Mononuclear cell (primary cell): ENCODE data around the gene KRTAP10-6. TPM values are rescaled to one million over a fixed set of nuclear protein-coding genes. Genes with fewer than 3 reads are reported as not detected.
"Not testable (repeated sequence)": the region's sequence is repeated elsewhere in the genome, so short reads cannot be mapped to it uniquely, and the experiment has no call there.

Experiments
- H3K27me3 ChIP-seq: 2 replicates; pipeline ENCODE4 v1.6.0; 2011; ENCODE audit warnings: low read length, control low read depth; ENCODE audit not compliant: insufficient read depth
- H3K4me1 ChIP-seq: 2 replicates; pipeline ENCODE4 v1.5.1; 2011; ENCODE audit warnings: mild to moderate bottlenecking, low read length, control low read depth; ENCODE audit not compliant: insufficient read depth
- H3K4me3 ChIP-seq: 2 replicates; pipeline ENCODE4 v1.5.1; 2011; ENCODE audit warnings: mild to moderate bottlenecking, low read length, moderate library complexity
- H3K9me3 ChIP-seq: 2 replicates; pipeline ENCODE4 v1.5.1; 2011; ENCODE audit warnings: low read depth, mild to moderate bottlenecking, control low read depth, low read length
- total RNA-seq: library from RNA; depleted of rRNA; stranded (reverse); fragments of >200 nt; gene quantifications from one replicate; pipeline ENCODE4 v1.2.3, GENCODE V29; 2012

The KRTAP10-6 gene
- not detected for total RNA-seq

GRCh38 chr21:44592446-44593311 is at the start of gene KRTAP10-6:
Gene KRTAP10-6 (minus strand): TSS chr21:44592505. CDS start chr21:44592484, 21 bp downstream.
- Histone ChIP-seq H3K9me3 (no peaks in the 10 kb centered on the region), H3K27me3 (no peaks in the 10 kb centered on the region), H3K4me3 (no peak within 1 kb of the TSS), H3K4me1 (no peaks in the 10 kb centered on the region)

- Histone ChIP-seq H3K4me3 (no peak overlapping the region), H3K4me1 (no peaks in the 10 kb centered on the region), H3K9me3 (peaks cover 14% of the 10 kb centered on the region), H3K27me3 (no peaks in the 10 kb centered on the region)
These were observed 48.5 kb upstream of the KRTAP10-6 start for GRCh38 chr21:44640761-44641160.

GRCh38 chr21:44639331-44639655 is 47.0 kb upstream of the KRTAP10-6 start:
- Histone ChIP-seq H3K9me3 (peaks cover 6% of the 10 kb centered on the region), H3K27me3 (no peaks in the 10 kb centered on the region), H3K4me1 (no peaks in the 10 kb centered on the region), H3K4me3 (no peak overlapping the region)

- H3K27me3 ChIP-seq, H3K4me1 ChIP-seq, H3K9me3 ChIP-seq, H3K4me3 ChIP-seq: not testable (repeated sequence)
These were observed 46.4 kb upstream of the KRTAP10-6 start for GRCh38 chr21:44638506-44639330.

GRCh38 chr21:44637851-44638348 is 45.6 kb upstream of the KRTAP10-6 start:
- not testable (repeated sequence) for H3K9me3 ChIP-seq

GRCh38 chr21:44637018-44637850 is 44.9 kb upstream of the KRTAP10-6 start, which contains the start of gene KRTAP10-10:
Gene KRTAP10-10 (plus strand): TSS chr21:44637356. CDS start chr21:44637418, 62 bp downstream.
- peaks cover 3% of the 10 kb centered on the region for H3K27me3 ChIP-seq
- peaks cover 4% of the 10 kb centered on the region for H3K9me3 ChIP-seq
- no peaks in the 10 kb centered on the region for H3K4me1 ChIP-seq
- no peak within 1 kb of the TSS for H3K4me3 ChIP-seq

More at GRCh38 chr21:44637851-44638348, 45.6 kb upstream of the KRTAP10-6 start:
- not testable (repeated sequence) for H3K27me3 ChIP-seq, H3K4me3 ChIP-seq, H3K4me1 ChIP-seq

GRCh38 chr21:44636209-44637017 is 44.1 kb upstream of the KRTAP10-6 start:
- H3K9me3 ChIP-seq = peaks cover 10% of the 10 kb centered on the region
- no peak overlapping the region for H3K4me3 ChIP-seq
- no peaks in the 10 kb centered on the region for H3K4me1 ChIP-seq
- H3K27me3 ChIP-seq = peaks cover 3% of the 10 kb centered on the region

- peaks cover 4% of the 10 kb centered on the region for H3K4me1 ChIP-seq
- H3K9me3 ChIP-seq = peaks cover 15% of the 10 kb centered on the region
- peaks cover 3% of the 10 kb centered on the region for H3K27me3 ChIP-seq
- H3K4me3 ChIP-seq = no peak overlapping the region
These were observed 39.8 kb upstream of the KRTAP10-6 start for GRCh38 chr21:44632067-44632466.

- peaks cover 4% of the 10 kb centered on the region for H3K4me1 ChIP-seq
These were observed 38.1 kb upstream of the KRTAP10-6 start for GRCh38 chr21:44630440-44630839.

GRCh38 chr21:44628707-44629391 is 36.5 kb upstream of the KRTAP10-6 start:
- Histone ChIP-seq H3K4me3 (no peak overlapping the region), H3K4me1 (peaks cover 4% of the 10 kb centered on the region), H3K27me3 (peaks cover 3% of the 10 kb centered on the region), H3K9me3 (peaks cover 24% of the 10 kb centered on the region)

More at GRCh38 chr21:44630440-44630839, 38.1 kb upstream of the KRTAP10-6 start:
- no peak overlapping the region for H3K4me3 ChIP-seq
- peaks cover 15% of the 10 kb centered on the region for H3K9me3 ChIP-seq
- H3K27me3 ChIP-seq = peaks cover 3% of the 10 kb centered on the region

- not testable (repeated sequence) for H3K27me3 ChIP-seq, H3K4me1 ChIP-seq, H3K4me3 ChIP-seq
- peaks cover 32% of the 10 kb centered on the region for H3K9me3 ChIP-seq
These were observed 35.5 kb upstream of the KRTAP10-6 start for GRCh38 chr21:44627831-44628233.

- H3K9me3 ChIP-seq = peaks cover 29% of the 10 kb centered on the region
- not testable (repeated sequence) for H3K4me1 ChIP-seq, H3K4me3 ChIP-seq, H3K27me3 ChIP-seq
These were observed 35.0 kb upstream of the KRTAP10-6 start for GRCh38 chr21:44627181-44627822.

GRCh38 chr21:44626673-44627143 is 34.4 kb upstream of the KRTAP10-6 start, which contains the start of gene KRTAP10-9:
Gene KRTAP10-9 (plus strand): TSS chr21:44627093. CDS start chr21:44627172, 79 bp downstream.
- Histone ChIP-seq H3K4me1 (peaks cover 4% of the 10 kb centered on the region), H3K4me3 (no peak within 1 kb of the TSS), H3K9me3 (peaks cover 23% of the 10 kb centered on the region), H3K27me3 (no peaks in the 10 kb centered on the region)
